Measurements from ENCODE around the gene ELP5.
A peak's percentile ranks its signal among the peaks of the same experiment; 100 is the strongest.

Gene ELP5

DNA sequence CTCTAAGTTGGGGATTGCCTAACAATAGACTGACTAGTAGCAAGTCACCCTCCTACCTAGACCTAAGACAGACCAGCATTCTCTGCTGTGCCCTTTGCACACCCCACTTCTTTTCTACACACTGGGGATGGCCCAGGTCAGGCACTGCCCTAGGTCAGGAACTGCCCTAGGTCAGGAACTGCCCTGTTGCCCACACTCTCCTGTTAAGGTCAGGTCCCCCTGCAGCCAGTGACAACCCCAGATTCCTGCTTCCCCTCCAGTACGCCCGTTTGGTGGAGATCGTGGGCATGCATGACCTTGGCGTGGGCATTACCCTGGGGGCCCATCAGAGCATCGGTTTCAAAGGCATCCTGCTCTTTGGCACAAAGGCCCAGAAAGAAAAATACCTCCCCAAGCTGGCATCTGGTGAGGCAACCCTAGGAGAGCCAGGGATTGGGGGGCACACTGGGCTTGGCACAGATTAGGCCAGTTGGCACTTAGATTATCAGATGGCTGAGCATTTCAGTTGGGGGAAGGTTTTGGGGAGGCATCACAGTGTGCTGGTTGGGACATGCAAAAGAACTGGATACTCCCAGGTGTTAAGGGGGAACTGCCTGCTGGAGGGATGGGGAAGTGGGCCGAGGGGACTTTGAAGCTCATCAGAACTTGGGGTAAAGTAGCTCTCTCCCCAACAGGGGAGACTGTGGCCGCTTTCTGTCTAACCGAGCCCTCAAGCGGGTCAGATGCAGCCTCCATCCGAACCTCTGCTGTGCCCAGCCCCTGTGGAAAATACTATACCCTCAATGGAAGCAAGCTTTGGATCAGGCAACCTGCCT, 30.5 kb upstream of the ELP5 start:
- Histone ChIP-seq H3K9me3 (ENCODE audit: severe bottlenecking) (no peaks in the 10 kb centered on the region), H3K27ac (peak overlapping the region; percentile 94; the same call in 1 of the 2 replicates), H3K27me3 (ENCODE audit: insufficient read depth, low read depth, severe bottlenecking) (no peaks in the 10 kb centered on the region), H3K36me3 (peaks cover 59% of the 10 kb centered on the region), H3K4me3 (ENCODE audit: low read depth, low read length) (no peak overlapping the region)
- no peak for TF ChIP-seq CTCF (IDR thresholded peaks at IDR 0.05; ENCODE audit: low read depth, low read length)
- no peak for DNase-seq

GRCh38 chr17:7222093-7222971, 29.7 kb upstream of the ELP5 start:
- H3K27me3 ChIP-seq (ENCODE audit: insufficient read depth, low read depth, severe bottlenecking): no peaks in the 10 kb centered on the region
- H3K4me3 ChIP-seq (ENCODE audit: low read depth, low read length): no peak overlapping the region
- H3K27ac ChIP-seq: 0 out of 2 replicates have a peak overlapping the region, but pooled peaks have one; percentile 14
- H3K9me3 ChIP-seq (ENCODE audit: severe bottlenecking): no peaks in the 10 kb centered on the region
- DNase-seq: no peak
- TF ChIP-seq CTCF (IDR thresholded peaks at IDR 0.05; ENCODE audit: low read depth, low read length): no peak
- H3K36me3 ChIP-seq: peaks cover 68% of the 10 kb centered on the region

DNA sequence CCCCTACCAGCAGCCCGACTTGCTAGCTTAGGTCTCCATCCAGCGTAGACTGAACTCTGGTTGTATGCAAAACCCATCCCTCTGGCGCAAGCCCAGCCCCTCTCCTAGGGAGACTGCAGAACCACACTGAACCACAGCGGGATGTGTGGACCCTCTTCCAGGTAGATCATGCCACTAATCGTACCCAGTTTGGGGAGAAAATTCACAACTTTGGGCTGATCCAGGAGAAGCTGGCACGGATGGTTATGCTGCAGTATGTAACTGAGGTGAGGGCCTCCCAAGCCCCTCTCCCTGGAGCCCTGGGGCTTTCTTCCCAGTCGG, 29.1 kb upstream of the ELP5 start:
- Histone ChIP-seq H3K27me3 (ENCODE audit: insufficient read depth, low read depth, severe bottlenecking) (no peaks in the 10 kb centered on the region), H3K9me3 (ENCODE audit: severe bottlenecking) (no peaks in the 10 kb centered on the region), H3K36me3 (peaks cover 74% of the 10 kb centered on the region), H3K4me3 (ENCODE audit: low read depth, low read length) (no peak overlapping the region), H3K27ac (no peak overlapping the region)
- no peak for DNase-seq
- TF ChIP-seq CTCF (IDR thresholded peaks at IDR 0.05; ENCODE audit: low read depth, low read length): no peak

DNA sequence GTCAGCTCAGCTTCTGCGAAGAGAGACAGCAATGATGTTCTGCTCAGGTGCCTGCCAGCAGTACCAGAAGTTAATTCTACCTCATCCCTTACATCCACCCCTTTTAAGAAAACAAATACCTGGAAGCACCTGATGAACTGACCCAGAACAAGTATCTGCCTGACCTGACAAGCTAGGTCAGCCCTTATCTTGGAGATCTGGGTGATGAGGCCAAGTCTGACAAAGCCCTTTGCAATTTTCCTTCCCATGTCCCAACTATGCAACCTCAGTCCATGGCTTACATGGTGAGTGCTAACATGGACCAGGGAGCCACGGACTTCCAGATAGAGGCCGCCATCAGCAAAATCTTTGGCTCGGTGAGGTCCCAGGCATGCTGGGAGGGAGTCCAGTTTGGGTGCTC, 28.6 kb upstream of the ELP5 start:
- no peak overlapping the region for H3K27ac ChIP-seq
- H3K36me3 ChIP-seq: peaks cover 78% of the 10 kb centered on the region
- no peak for DNase-seq
- no peaks in the 10 kb centered on the region for H3K9me3 ChIP-seq (ENCODE audit: severe bottlenecking)
- TF ChIP-seq CTCF (IDR thresholded peaks at IDR 0.05; ENCODE audit: low read depth, low read length): no peak
- H3K27me3 ChIP-seq (ENCODE audit: insufficient read depth, low read depth, severe bottlenecking): no peaks in the 10 kb centered on the region
- H3K4me3 ChIP-seq (ENCODE audit: low read depth, low read length): no peak overlapping the region

DNA sequence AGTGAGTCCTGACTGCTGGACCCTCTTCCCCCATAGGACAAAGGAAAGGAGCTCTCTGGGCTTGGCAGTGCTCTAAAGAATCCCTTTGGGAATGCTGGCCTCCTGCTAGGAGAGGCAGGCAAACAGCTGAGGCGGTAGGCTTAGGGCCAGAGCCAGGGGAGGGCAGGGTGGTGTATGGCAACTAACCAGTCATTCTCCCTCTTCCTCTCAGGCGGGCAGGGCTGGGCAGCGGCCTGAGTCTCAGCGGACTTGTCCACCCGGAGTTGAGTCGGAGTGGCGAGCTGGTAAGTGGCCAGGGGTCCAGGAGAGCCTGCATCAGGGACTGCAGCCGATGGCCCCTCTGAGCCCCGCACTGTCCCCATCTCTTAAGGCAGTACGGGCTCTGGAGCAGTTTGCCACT, 27.9 kb upstream of the ELP5 start:
- Histone ChIP-seq H3K4me3 (ENCODE audit: low read depth, low read length) (no peak overlapping the region), H3K9me3 (ENCODE audit: severe bottlenecking) (no peaks in the 10 kb centered on the region), H3K27ac (peak overlapping the region; percentile 45; the same call in 1 of the 2 replicates), H3K27me3 (ENCODE audit: insufficient read depth, low read depth, severe bottlenecking) (no peaks in the 10 kb centered on the region), H3K36me3 (peaks cover 85% of the 10 kb centered on the region)
- no peak for TF ChIP-seq CTCF (IDR thresholded peaks at IDR 0.05; ENCODE audit: low read depth, low read length)
- DNase-seq: no peak

Measured in WERI-Rb-1 (cell line).